Testis (tissue), 3 donors: ENCODE results near the gene IL32. TPM values are rescaled to one million over a fixed set of nuclear protein-coding genes. Genes with fewer than 3 reads are reported as not detected.

Experiments used
- DNase-seq: peaks from one replicate; pipeline ENCODE4 v3.0.0-alpha.2; 2019
- H3K27ac ChIP-seq, 2 donors: fragments of 200-600 bp; sonication (generic); one replicate each; pipeline ENCODE4 v1.5.1; 2019
- H3K27me3 ChIP-seq: fragments of 200-600 bp; sonication (generic); one replicate; pipeline ENCODE4 v1.5.1; 2019
- H3K36me3 ChIP-seq: fragments of 200-600 bp; sonication (generic); one replicate; pipeline ENCODE4 v1.5.1; 2017; ENCODE audit warnings: low read depth; ENCODE audit errors: missing control alignments
- H3K4me1 ChIP-seq: fragments of 200-600 bp; sonication (generic); one replicate; pipeline ENCODE4 v1.5.1; 2019
- H3K4me3 ChIP-seq, 2 donors: fragments of 200-600 bp; sonication (generic); one replicate each; pipeline ENCODE4 v1.5.1; 2017 to 2019
- H3K9me3 ChIP-seq: fragments of 200-600 bp; sonication (generic); one replicate; pipeline ENCODE4 v1.5.1; 2017
- CTCF ChIP-seq, 3 experiments: fragments of 450-650 bp in 2 of 3; fragments of 200-600 bp in 1 of 3; sonication (generic) in 1 of 3; IDR thresholded peaks; one replicate each; pipeline ENCODE4 v1.5.1; 2016 to 2019; ENCODE audit warnings: antibody characterized with exemption in 3 of 3, mild to moderate bottlenecking in 2 of 3, moderate library complexity in 1 of 3
- POLR2A ChIP-seq: fragments of 450-650 bp; IDR thresholded peaks from one replicate; pipeline ENCODE4 v1.6.1; 2017; ENCODE audit warnings: antibody characterized with exemption, mild to moderate bottlenecking, moderate library complexity
- WGBS, 2 donors: methylation state at CpG; one replicate each; pipeline ENCODE4 v1.1.5; 2018; 5-methylcytosine and 5-hydroxymethylcytosine counted together
- intact Hi-C: fragments of 100-400 bp; cut with DNase I; formaldehyde crosslinking; loops from one replicate; pipeline ENCODE4 v1.15.1; 2023; ENCODE audit warnings: low total_unique reads
- polyA plus RNA-seq: library from polyadenylated mRNA; stranded (reverse); fragments of 350-450 nt; fragmentation: Illumina TruSeq; extraction: RNeasy Lipid Tissue Mini Kit (QIAGEN cat#74804); gene quantifications from one replicate; pipeline ENCODE4 v1.2.3, GENCODE V29; 2014; ENCODE audit warnings: low read depth, low replicate concordance; ENCODE audit not compliant: insufficient read depth
- total RNA-seq, 2 donors: library from RNA; depleted of rRNA; stranded (reverse); fragments of >200 nt; gene quantifications; one replicate each; pipeline ENCODE4 v1.2.3, GENCODE V29; 2016

IL32 gene
- total and polyA plus RNA-seq, 3 donors from 2014 or later = 27.1 to 62.2 (median 33.0) TPM

- TF ChIP-seq CTCF (IDR thresholded peaks at IDR 0.05) = no peak
- no peak for TF ChIP-seq POLR2A
- intact Hi-C loops = no loop called here
- Histone ChIP-seq H3K9me3 (no peaks in the 10 kb centered on the region), H3K4me3 (peak overlapping the region; percentile 46 to 63), H3K36me3 (no peaks in the 10 kb centered on the region), H3K27ac (no peak overlapping the region), H3K4me1 (peaks cover 35% of the 10 kb centered on the region), H3K27me3 (no peaks in the 10 kb centered on the region)
- 27 to 34% methylated on average over 34 to 39 of the region's 40 CpGs for WGBS, 2 donors
- no peak for DNase-seq
Observed at GRCh38 chr16:3019594-3020246, 45.7 kb upstream of the IL32 start.

GRCh38 chr16:3020247-3020603, 45.2 kb upstream of the IL32 start, which contains the start of gene TNFRSF12A:
TSS of gene TNFRSF12A (plus strand) at chr16:3020368. CDS start at chr16:3020398, 30 bp downstream.
- intact Hi-C loops = no loop called here
- peak; percentile 78 for DNase-seq
- WGBS, 2 donors = 2% methylated on average over 21 of the region's 49 CpGs; no CpG with 5 or more reads in 1 of the 2 donors

GRCh38 chr16:3020604-3021448, 44.6 kb upstream of the IL32 start:
- DNase-seq = peak; percentile 63
- Histone ChIP-seq H3K36me3 (no peaks in the 10 kb centered on the region), H3K27ac (peak overlapping the region; percentile 66 to 72), H3K4me3 (peak overlapping the region; percentile 46 to 63), H3K27me3 (no peaks in the 10 kb centered on the region), H3K4me1 (peaks cover 35% of the 10 kb centered on the region), H3K9me3 (no peaks in the 10 kb centered on the region)
- TF ChIP-seq CTCF (IDR thresholded peaks at IDR 0.05) = no peak
- TF ChIP-seq POLR2A = no peak
- intact Hi-C loops = no loop called here
- 0 to 2% methylated on average over 10 to 34 of the region's 57 CpGs for WGBS, 2 donors

More at GRCh38 chr16:3020247-3020603, 45.2 kb upstream of the IL32 start, which contains the start of gene TNFRSF12A:
- Histone ChIP-seq H3K36me3 (no peaks in the 10 kb centered on the region), H3K27me3 (no peaks in the 10 kb centered on the region), H3K9me3 (no peaks in the 10 kb centered on the region), H3K4me3 (peak within 1 kb of the TSS; percentile 46 to 63), H3K27ac (peak within 1 kb of the TSS; percentile 66 to 72), H3K4me1 (peaks cover 35% of the 10 kb centered on the region)
- no peak for TF ChIP-seq CTCF (IDR thresholded peaks at IDR 0.05)
- no peak for TF ChIP-seq POLR2A

- 4 to 6% methylated on average over 16 to 25 of the region's 25 CpGs for WGBS, 2 donors
- TF ChIP-seq POLR2A = no peak
- no peak for TF ChIP-seq CTCF (IDR thresholded peaks at IDR 0.05)
Observed at GRCh38 chr16:3021449-3022207, 43.8 kb upstream of the IL32 start.

More at GRCh38 chr16:3021449-3022207, 43.8 kb upstream of the IL32 start:
- Histone ChIP-seq H3K9me3 (no peaks in the 10 kb centered on the region), H3K4me3 (peak overlapping the region; percentile 46 to 63), H3K4me1 (peaks cover 35% of the 10 kb centered on the region), H3K36me3 (no peaks in the 10 kb centered on the region), H3K27ac (peak overlapping the region; percentile 66 to 94), H3K27me3 (no peaks in the 10 kb centered on the region)
- DNase-seq = peak; percentile 81
- intact Hi-C loops = no loop called here
